Mononuclear cell (primary cell): ENCODE data around the gene NT5C3B. TPM values are rescaled to one million over a fixed set of nuclear protein-coding genes. Genes with fewer than 3 reads are reported as not detected.

Experiments used
- H3K27me3 ChIP-seq: 2 replicates; pipeline ENCODE4 v1.6.0; 2011; ENCODE audit warnings: low read length, control low read depth; ENCODE audit not compliant: insufficient read depth
- H3K4me1 ChIP-seq: 2 replicates; pipeline ENCODE4 v1.5.1; 2011; ENCODE audit warnings: mild to moderate bottlenecking, low read length, control low read depth; ENCODE audit not compliant: insufficient read depth
- H3K4me3 ChIP-seq: 2 replicates; pipeline ENCODE4 v1.5.1; 2011; ENCODE audit warnings: mild to moderate bottlenecking, low read length, moderate library complexity
- H3K9me3 ChIP-seq: 2 replicates; pipeline ENCODE4 v1.5.1; 2011; ENCODE audit warnings: low read depth, mild to moderate bottlenecking, control low read depth, low read length
- total RNA-seq: library from RNA; depleted of rRNA; stranded (reverse); fragments of >200 nt; gene quantifications from one replicate; pipeline ENCODE4 v1.2.3, GENCODE V29; 2012

NT5C3B gene
- total RNA-seq, 1 donor: 30.5 TPM

GRCh38 chr17:41823141-41823524, 12.9 kb downstream of the NT5C3B start:
- H3K4me1 ChIP-seq: no peaks in the 10 kb centered on the region
- no peak overlapping the region for H3K4me3 ChIP-seq
- no peaks in the 10 kb centered on the region for H3K9me3 ChIP-seq
- H3K27me3 ChIP-seq: no peaks in the 10 kb centered on the region

DNA sequence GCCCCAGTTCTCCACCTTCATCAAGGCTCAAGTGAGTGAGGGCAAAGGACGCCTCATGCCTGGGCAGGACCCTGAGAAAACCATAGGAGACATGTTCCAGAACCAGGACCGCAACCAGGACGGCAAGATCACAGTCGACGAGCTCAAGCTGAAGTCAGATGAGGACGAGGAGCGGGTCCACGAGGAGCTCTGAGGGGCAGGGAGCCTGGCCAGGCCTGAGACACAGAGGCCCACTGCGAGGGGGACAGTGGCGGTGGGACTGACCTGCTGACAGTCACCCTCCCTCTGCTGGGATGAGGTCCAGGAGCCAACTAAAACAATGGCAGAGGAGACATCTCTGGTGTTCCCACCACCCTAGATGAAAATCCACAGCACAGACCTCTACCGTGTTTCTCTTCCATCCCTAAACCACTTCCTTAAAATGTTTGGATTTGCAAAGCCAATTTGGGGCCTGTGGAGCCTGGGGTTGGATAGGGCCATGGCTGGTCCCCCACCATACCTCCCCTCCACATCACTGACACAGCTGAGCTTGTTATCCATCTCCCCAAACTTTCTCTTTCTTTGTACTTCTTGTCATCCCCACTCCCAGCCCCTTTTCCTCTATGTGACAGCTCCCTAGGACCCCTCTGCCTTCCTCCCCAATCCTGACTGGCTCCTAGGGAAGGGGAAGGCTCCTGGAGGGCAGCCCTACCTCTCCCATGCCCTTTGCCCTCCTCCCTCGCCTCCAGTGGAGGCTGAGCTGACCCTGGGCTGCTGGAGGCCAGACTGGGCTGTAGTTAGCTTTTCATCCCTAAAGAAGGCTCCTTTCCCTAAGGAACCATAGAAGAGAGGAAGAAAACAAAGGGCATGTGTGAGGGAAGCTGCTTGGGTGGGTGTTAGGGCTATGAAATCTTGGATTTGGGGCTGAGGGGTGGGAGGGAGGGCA, 13.6 kb downstream of the NT5C3B start:
- Histone ChIP-seq H3K4me3 (no peak overlapping the region), H3K9me3 (no peaks in the 10 kb centered on the region), H3K27me3 (no peaks in the 10 kb centered on the region), H3K4me1 (no peaks in the 10 kb centered on the region)

- H3K4me1 ChIP-seq: no peaks in the 10 kb centered on the region
- no peak overlapping the region for H3K4me3 ChIP-seq
- no peaks in the 10 kb centered on the region for H3K9me3 ChIP-seq
- H3K27me3 ChIP-seq: no peaks in the 10 kb centered on the region
Observed at GRCh38 chr17:41821776-41822175, 14.3 kb downstream of the NT5C3B start.

DNA sequence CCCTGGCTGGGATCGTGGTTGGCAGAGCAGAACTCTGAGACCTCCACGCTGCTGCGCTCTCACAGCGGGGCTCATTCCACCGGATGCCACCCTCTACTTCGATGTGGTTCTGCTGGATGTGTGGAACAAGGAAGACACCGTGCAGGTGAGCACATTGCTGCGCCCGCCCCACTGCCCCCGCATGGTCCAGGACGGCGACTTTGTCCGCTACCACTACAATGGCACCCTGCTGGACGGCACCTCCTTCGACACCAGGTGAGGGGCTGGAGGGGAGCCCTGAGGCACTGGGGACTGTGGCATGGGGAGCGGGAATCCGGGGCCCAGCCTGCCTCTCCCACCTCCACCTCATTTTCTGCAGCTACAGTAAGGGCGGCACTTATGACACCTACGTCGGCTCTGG, 18.0 kb downstream of the NT5C3B start:
- no peaks in the 10 kb centered on the region for H3K4me1 ChIP-seq
- H3K9me3 ChIP-seq: no peaks in the 10 kb centered on the region
- H3K4me3 ChIP-seq: no peak overlapping the region
- no peaks in the 10 kb centered on the region for H3K27me3 ChIP-seq

- Histone ChIP-seq H3K4me3 (no peak overlapping the region), H3K27me3 (peaks cover 6% of the 10 kb centered on the region), H3K4me1 (peaks cover 10% of the 10 kb centered on the region), H3K9me3 (no peaks in the 10 kb centered on the region)
Observed at GRCh38 chr17:41816637-41817320, 19.3 kb downstream of the NT5C3B start.

GRCh38 chr17:41814195-41814594, 21.8 kb downstream of the NT5C3B start:
- Histone ChIP-seq H3K4me3 (no peak overlapping the region), H3K9me3 (no peaks in the 10 kb centered on the region), H3K27me3 (peaks cover 6% of the 10 kb centered on the region), H3K4me1 (peaks cover 22% of the 10 kb centered on the region)

GRCh38 chr17:41813699-41814124, 22.3 kb downstream of the NT5C3B start:
- H3K27me3 ChIP-seq: peaks cover 6% of the 10 kb centered on the region
- H3K4me3 ChIP-seq: no peak overlapping the region
- H3K9me3 ChIP-seq: no peaks in the 10 kb centered on the region
- H3K4me1 ChIP-seq: peaks cover 22% of the 10 kb centered on the region

DNA sequence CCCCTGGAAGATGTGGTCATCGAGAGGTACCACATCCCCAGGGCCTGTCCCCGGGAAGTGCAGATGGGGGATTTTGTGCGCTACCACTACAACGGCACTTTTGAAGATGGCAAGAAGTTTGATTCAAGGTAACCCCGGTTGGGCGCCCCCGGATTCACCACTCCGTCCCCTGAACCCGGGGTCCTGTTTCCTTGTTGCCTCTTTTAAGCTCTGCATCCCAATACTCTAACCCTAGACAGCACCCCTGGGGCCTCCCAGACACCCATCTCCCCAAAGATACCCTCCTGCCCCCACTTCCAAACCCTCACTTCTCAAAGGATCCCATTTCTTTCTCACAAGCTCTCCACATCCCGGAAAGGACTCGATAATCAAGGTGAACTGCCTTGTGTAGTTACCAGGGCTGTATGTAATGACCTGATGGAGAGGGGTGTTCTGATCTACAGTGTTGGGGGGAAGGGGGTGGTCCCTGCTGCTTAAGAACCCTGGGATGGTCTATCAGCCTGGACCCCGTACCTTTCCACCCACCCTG, 22.8 kb downstream of the NT5C3B start:
- H3K9me3 ChIP-seq: no peaks in the 10 kb centered on the region

DNA sequence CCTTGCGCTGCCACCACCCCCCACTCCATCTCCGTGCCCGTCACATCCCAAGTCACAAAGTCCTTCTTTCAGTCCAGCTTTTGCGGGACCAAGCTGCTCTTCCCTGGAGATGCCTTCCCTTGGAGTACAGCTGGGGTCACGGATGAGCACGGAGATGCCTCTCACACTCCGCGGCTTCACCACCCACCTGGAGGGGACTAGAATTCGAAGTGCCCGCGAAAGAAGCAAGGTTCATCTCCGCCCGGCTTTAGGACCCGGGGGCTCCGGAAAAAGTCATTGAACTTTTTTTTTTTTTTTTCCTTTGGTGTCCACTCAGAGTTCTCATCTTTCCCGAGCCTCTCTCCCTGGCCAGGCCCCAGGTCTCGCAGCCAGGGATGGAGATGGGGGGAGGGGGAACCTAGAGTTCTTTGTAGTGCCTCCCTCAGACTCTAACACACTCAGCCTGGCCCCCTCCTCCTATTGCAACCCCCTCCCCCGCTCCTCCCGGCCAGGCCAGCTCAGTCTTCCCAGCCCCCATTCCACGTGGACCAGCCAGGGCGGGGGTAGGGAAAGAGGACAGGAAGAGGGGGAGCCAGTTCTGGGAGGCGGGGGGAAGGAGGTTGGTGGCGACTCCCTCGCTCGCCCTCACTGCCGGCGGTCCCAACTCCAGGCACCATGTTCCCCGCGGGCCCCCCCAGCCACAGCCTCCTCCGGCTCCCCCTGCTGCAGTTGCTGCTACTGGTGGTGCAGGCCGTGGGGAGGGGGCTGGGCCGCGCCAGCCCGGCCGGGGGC, 23.5 kb downstream of the NT5C3B start, which contains the start of gene FKBP10:
Gene FKBP10 (plus strand): TSS at position 624 of the 771 bp plus-strand sequence. CDS start 31 bp downstream, at position 655.
- peaks cover 6% of the 10 kb centered on the region for H3K27me3 ChIP-seq
- no peaks in the 10 kb centered on the region for H3K9me3 ChIP-seq
- peak within 1 kb of the TSS; percentile 53 for H3K4me3 ChIP-seq
- H3K4me1 ChIP-seq: peaks cover 22% of the 10 kb centered on the region

More for the DNA sequence above, 22.8 kb downstream of the NT5C3B start:
- Histone ChIP-seq H3K4me1 (peaks cover 22% of the 10 kb centered on the region), H3K4me3 (no peak overlapping the region), H3K27me3 (peaks cover 6% of the 10 kb centered on the region)

DNA sequence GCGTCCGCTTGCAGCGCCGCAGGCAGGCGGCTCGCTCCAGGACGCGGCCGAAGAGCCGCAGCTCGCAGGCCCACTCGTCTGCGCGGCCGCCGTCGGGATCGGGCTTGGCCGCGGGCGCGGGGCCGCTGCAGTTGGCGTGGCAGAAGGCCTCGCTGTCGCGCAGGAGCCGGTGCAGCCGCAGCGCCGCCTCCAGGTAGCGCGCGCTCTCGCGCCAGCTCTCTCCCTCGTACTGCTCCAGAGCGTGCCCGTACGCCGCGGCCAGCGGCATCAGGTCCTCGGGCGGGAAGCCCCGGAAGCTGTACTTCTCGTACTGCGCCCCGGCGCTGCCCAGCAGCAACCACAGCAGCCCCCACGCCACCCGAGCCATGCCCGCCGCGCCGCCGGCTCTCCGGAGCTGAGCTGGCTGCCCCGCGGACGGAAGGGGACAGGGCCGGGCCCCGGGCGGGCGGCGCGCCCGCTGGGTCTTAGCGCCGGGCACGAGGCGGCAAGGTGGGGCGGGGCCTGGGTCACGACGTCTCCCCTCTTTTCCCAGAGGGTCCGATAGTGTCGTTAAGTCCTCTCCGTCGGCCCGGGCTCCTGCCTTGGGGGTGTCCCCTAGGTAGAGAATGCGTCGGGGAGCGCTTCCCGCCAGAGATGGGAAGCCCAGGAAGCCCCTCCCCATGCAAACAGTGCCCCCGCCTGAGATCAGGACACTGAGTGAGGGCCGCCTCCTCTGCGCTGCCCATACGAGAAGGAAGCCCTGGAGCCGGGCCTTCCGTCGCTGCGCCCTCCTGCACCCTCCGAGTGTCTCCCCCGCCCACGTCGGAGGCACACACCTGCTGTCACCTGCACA, 24.3 kb downstream of the NT5C3B start, which contains the start of gene P3H4:
Gene P3H4 (minus strand): TSS at position 401 of the 832 bp plus-strand sequence. CDS start 34 bp downstream, at position 367.
- Histone ChIP-seq H3K4me1 (peaks cover 22% of the 10 kb centered on the region), H3K4me3 (peak within 1 kb of the TSS; percentile 53), H3K9me3 (no peaks in the 10 kb centered on the region), H3K27me3 (peaks cover 6% of the 10 kb centered on the region)

- peaks cover 6% of the 10 kb centered on the region for H3K27me3 ChIP-seq
- H3K4me1 ChIP-seq: peaks cover 22% of the 10 kb centered on the region
- H3K4me3 ChIP-seq: peak overlapping the region; percentile 53
- H3K9me3 ChIP-seq: no peaks in the 10 kb centered on the region
Observed at GRCh38 chr17:41810659-41811548, 25.1 kb downstream of the NT5C3B start.

DNA sequence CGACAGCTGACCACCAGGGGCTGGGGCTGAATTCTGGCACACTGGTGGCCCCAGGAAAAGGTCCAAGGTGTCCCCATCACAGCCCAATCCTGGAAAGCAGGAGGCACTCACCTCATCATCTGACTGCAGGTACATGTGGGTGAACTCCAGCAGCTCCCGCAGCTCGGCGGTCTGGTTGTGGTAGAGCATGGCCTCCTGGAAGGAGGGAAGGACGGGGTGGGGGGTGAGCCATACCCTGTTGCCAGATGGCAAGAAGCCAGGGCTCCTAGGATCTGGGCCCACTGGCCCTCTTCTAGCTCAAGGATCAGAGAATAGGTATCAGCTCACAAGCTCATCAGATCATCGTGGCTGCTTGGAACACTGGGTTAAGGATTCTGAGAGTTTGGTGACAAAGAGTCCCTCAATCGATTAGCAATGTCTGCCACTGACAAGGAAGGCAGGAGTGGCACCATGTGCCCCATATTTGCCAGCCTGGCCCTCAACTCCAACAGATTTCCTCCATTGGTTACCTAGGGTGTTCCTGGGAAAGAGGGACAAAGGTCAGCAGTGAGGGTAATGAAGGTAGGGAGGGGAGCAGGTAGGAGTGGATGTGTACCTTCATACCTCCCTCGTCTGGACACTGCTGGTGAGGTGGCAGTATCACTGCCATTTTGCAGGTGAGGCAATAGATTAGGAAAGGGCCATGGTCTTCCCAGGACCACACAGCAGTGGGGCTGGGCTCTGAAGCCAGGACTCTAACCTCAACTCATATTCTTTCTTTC, 29.2 kb downstream of the NT5C3B start:
- H3K4me1 ChIP-seq: peaks cover 17% of the 10 kb centered on the region
- no peaks in the 10 kb centered on the region for H3K27me3 ChIP-seq
- no peaks in the 10 kb centered on the region for H3K9me3 ChIP-seq
- H3K4me3 ChIP-seq: no peak overlapping the region
